D721Med (cell line): ENCODE results near the gene RAMAC.

Source experiments
- DNase-seq: peaks from one replicate; pipeline ENCODE4 v3.0.0; 2011; ENCODE audit warnings: low spot score; ENCODE audit not compliant: insufficient read length
- FAIRE-seq: peaks from 2 replicates; lab custom pipeline; 2011; peaks lifted over from hg19 to GRCh38; lab: Jason Lieb, UNC
- TF ChIP-seq, protein P1 (sequence below): IDR thresholded peaks from 2 replicates; pipeline ENCODE4 v1.5.1; 2012; ENCODE audit warnings: mild to moderate bottlenecking, control low read depth; ENCODE audit not compliant: insufficient read depth; ENCODE audit errors: missing control alignments

The RAMAC gene

DNA sequence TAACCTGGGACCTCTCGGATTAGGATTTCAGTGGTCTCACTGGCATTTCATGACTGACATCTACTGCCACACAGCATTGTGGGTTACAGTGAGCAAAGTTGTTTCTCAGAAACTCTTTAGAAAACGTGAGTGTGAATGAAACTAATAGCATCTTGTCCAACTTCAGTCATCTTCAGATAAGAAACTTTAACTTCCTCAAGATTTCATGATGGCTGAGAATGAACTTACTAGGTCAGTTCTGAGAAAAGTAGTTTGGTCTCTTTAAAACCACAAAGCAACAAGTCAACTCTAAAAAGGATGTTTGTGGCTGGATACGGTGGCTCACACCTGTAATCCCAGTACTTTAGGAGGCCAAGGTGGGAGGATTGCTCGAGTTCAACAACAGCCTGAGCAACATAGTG, 19.3 kb upstream of the RAMAC start:
- TF ChIP-seq, protein P1, sequence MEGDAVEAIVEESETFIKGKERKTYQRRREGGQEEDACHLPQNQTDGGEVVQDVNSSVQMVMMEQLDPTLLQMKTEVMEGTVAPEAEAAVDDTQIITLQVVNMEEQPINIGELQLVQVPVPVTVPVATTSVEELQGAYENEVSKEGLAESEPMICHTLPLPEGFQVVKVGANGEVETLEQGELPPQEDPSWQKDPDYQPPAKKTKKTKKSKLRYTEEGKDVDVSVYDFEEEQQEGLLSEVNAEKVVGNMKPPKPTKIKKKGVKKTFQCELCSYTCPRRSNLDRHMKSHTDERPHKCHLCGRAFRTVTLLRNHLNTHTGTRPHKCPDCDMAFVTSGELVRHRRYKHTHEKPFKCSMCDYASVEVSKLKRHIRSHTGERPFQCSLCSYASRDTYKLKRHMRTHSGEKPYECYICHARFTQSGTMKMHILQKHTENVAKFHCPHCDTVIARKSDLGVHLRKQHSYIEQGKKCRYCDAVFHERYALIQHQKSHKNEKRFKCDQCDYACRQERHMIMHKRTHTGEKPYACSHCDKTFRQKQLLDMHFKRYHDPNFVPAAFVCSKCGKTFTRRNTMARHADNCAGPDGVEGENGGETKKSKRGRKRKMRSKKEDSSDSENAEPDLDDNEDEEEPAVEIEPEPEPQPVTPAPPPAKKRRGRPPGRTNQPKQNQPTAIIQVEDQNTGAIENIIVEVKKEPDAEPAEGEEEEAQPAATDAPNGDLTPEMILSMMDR, result no peak
- DNase-seq (no peak), FAIRE-seq (no peak)

DNA sequence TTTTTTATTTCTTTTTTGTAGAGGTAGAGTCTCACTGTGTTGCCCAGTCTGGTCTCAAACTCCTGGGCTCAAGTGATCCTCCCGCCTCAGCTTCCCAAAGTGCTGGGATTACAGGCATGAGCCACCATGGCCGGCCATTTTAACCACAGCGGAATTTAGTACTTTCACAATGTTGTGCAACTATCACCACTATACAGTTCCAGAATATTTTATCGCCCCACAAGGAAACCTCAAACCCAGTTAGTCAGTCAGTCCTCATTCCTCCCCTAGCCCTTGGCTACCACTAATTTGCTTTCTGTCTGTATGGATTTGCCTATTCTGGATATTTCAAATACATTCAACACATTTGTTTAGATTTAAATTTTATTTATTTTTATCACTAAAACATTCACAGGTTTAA, 17.9 kb upstream of the RAMAC start:
- DNase-seq, result no peak
- FAIRE-seq, result no peak
- TF ChIP-seq, protein P1, result no peak

DNA sequence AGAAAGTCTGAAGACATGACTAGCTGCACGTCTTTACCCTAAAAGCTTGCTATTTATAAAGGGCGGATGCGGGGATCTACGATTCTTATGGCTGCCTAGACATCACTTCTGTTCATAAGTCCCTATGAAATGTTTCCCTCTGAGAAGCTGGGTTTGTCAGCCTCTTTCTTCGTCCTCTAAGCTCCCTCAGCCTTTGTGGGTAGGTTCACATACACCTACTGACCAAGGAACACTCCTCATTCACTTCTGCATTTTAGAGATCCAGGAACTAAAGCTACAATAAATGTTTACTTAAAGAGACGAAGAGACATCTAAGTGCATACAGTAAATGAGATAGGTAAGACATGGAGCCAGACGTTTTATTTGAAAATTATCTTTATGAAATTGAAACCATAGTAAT, 16.7 kb upstream of the RAMAC start:
- FAIRE-seq, result no peak
- TF ChIP-seq, protein P1, result no peak
- no peak for DNase-seq

DNA sequence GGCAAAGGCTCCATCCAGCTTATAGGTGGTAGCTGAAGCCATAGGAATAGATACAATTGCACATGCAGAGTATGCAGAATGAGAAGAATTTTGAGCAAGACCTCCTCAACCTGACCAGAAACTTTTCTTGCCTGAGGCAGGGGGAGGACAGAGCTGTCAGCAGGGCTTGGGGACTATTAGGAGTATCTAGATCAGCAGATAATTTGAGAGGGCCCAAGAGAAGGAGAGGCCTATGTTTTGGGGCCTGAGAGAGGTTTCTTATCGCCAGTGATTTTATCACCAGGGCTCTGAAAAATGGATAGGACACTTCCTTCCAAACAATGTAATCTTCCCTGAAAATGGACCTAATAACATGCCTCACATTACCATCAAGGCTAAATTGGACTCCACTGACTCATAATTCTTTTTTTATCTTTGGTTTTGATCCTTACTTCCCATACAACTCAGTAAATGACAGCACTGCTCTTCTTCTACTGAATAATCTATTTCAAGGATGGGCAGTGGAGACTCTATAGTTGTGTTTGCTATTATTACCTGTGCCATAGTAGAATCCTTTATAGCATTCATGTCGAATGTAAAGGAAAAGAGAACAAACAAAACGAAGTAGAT, 15.8 kb upstream of the RAMAC start:
- TF ChIP-seq, protein P1, result no peak
- DNase-seq (no peak), FAIRE-seq (no peak)

DNA sequence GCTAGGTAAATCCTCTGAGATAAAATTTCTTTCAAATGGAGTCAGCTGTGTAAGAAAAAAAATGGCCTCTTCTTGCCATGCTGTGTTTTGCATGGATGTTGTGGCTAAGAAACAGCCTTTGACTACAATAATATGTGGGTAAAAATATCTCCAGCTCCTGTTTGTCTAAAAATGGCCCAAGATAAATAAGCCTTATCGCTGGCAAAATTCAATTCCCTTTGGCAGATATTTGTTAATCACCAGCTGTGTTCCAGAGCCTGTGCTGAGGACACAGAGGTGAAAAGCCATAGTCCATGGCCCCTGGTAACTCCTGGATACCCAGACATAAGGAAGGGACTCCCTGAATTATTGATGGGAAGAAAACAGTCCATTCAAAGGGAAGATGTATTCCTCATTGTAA, 15.3 kb upstream of the RAMAC start:
- TF ChIP-seq, protein P1, result no peak
- DNase-seq (no peak), FAIRE-seq (no peak)

DNA sequence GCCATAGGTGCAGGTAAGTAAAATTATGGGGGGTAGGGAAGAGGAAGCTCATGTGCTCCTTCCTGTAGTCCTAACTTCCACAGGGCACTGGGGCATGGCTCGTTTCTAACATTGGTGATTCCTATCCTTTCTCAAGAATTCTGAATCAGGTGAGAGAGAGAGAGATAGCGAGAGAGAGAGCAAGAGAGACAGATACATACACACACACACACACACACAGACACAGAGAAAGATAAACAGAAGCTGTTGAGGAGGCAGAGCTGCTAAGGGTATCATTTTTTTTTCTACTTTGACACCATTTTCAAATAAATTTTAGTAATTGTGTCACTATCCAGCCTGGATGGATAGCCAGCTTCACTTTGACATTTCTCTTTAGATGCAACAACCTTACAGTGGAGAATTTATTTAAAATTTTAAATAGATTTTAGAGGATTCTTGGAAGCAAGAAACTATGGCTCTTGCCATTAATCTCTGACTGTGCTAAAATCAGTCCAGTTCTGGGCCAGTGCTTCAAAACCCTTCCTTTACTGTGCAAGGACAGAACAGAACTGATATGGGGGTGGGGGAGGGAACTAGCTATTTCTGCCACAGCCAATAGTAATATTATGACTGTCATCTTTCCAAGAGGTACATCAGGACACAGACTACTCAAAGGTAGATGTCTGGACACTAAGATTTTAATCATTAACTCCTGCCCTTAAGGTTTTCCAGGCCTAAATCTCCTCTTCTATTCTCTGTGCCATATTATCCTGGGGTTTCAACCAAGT, 14.6 kb upstream of the RAMAC start:
- TF ChIP-seq, protein P1, result no peak
- DNase-seq (no peak), FAIRE-seq (no peak)

DNA sequence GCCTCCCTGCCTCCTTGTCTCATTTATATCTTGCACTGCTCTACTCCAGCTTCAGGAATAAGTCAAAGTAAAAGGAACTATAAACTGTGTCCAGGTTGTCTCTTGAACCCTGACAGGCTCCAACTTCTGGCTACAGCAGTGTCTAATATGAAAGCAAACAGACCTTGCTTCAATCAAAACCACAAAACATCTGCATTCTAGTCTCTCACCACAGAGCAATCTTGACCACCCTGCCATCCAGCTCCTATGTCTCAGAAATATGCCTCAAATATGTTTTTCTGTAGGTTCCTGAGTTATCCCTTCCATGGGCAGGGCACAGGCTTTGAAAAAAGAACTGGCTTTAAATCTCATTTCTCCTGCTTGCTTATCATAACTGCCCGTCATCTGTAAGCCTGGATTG, 13.0 kb upstream of the RAMAC start:
- DNase-seq, result no peak
- no peak for FAIRE-seq
- TF ChIP-seq, protein P1, result no peak
